CD4-positive, alpha-beta T cell treated with Interleukin-17A for 4 hours (primary cell): ENCODE measurements around the gene KREMEN2.
A peak's percentile ranks its signal among the peaks of the same experiment; 100 is the strongest.

Experiments used
- DNase-seq: peaks from one replicate; pipeline ENCODE4 v3.0.0-alpha.2; 2020; ENCODE audit warnings: mixed read lengths

The KREMEN2 gene

DNA sequence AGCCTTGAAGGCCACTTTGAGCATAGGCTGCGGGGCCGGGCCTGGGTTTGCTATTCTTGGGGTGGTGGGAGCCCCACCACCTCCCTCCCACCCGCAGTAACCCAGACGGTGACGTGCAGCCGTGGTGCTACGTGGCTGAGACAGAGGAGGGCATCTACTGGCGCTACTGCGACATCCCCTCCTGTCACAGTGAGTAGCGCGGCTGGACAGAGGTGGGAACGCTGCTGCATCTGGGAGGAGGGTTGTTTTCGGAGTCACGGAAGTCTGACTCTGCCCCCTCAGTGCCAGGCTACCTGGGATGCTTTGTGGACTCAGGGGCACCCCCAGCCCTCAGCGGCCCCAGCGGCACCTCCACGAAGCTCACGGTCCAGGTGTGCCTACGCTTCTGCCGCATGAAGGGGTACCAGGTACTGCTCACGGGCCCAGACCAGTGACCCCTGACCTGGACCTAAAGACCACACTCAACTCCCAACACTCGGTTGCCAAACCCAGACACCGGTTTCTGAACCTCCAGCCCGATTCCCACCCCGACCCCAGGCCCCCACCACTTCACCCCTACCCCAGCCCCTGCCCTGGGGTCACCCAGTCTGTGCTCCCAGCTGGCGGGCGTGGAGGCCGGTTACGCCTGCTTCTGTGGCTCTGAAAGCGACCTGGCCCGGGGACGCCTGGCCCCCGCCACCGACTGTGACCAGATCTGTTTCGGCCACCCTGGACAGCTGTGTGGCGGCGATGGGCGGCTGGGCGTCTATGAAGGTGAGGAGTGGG is 2.1 kb downstream of the KREMEN2 start:
- no peak for DNase-seq

DNA sequence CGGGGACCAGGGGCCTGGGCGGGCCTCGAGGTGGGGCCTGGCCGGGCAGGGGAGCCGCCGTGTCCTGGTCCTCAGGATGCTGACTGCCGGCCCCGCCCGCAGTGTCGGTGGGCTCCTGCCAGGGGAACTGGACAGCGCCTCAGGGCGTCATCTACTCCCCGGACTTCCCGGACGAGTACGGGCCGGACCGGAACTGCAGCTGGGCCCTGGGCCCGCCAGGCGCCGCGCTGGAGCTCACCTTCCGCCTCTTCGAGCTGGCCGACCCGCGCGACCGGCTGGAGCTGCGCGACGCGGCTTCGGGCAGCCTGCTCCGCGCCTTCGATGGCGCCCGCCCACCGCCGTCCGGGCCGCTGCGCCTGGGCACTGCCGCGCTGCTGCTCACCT is 2.7 kb downstream of the KREMEN2 start:
- DNase-seq: peak; percentile 14

DNA sequence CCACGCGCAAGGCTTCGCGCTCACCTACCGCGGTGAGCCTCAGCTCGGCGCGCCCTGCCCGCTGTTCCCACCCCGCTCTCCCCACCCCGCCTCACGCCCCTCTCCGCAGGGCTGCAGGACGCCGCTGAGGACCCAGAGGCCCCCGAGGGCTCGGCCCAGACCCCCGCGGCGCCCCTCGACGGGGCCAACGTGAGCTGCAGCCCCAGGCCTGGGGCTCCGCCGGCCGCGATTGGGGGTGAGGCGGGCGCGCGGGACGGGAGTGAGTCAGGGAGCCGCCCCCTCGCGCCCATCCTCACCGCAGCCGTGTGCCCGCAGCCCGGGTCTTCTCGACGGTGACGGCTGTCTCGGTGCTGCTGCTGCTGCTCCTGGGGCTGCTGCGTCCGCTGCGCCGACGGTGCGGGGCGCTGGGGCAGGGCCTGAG is 3.1 kb downstream of the KREMEN2 start:
- no peak for DNase-seq

GRCh38 chr16:2967721-2968161 is 3.7 kb downstream of the KREMEN2 start:
- no peak for DNase-seq

DNA sequence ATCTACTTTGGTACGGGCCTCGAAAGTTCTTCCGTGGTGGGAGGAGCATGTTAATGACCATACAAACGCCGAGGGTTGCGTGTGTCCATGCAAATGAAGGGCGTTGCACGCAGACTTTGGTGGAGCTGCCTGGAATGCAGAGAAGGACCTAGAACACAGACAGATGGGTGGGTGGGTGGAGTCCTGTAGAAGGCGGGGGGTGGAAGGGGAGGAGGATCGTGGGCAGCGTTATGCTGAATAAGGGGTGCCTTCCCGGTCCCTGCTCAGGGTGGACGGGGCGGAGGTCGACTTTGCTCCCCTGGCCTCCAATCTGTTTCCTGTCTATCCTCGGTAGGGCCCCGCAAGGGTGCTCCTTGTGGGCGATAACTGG is 4.3 kb downstream of the KREMEN2 start:
- no peak for DNase-seq

DNA sequence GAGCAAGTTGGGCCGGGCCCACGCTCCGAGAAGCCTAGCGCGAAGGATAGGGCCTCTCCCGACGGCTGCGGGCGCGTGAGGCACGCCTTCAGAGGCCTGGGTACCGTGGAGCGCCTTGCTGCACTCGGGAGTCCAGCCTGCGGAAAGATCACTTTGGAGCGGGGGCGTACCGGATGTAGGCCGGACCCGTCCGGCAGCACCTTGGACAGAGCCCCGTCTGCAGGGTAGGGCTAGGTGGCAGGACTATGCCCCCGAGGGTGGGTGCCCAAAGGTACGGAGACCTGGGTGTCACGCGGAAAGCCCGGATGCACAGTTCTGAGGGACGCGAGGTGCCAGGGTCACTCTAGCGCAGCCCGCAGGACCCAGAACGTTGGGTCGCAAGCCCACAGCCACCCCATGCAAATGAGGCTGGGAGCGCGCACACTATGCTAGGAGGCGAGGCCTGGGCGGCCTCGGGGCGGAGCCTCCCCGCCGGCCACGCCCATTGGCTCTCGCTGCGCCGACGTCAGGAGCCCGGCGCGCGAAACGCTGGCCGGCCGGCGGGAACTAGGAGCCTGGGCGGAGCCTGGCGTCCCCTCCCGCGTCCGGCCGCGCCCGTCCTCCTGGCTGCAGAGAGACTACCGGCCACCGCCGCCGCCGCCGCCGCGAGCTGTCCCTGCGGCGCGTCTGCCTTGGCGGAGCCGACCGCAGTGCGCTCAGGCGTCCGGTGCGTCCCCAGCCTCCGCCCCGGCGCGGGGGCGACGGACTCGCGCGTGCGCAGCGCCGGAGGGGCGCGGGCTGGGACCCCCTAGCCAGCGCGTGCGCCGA is 4.9 kb downstream of the KREMEN2 start, which contains the start of gene PAQR4:
TSS of gene PAQR4 (plus strand) at position 611 of the 807 bp plus-strand sequence. CDS start 327 bp downstream, outside the sequence.
- DNase-seq: peak; percentile 83

DNA sequence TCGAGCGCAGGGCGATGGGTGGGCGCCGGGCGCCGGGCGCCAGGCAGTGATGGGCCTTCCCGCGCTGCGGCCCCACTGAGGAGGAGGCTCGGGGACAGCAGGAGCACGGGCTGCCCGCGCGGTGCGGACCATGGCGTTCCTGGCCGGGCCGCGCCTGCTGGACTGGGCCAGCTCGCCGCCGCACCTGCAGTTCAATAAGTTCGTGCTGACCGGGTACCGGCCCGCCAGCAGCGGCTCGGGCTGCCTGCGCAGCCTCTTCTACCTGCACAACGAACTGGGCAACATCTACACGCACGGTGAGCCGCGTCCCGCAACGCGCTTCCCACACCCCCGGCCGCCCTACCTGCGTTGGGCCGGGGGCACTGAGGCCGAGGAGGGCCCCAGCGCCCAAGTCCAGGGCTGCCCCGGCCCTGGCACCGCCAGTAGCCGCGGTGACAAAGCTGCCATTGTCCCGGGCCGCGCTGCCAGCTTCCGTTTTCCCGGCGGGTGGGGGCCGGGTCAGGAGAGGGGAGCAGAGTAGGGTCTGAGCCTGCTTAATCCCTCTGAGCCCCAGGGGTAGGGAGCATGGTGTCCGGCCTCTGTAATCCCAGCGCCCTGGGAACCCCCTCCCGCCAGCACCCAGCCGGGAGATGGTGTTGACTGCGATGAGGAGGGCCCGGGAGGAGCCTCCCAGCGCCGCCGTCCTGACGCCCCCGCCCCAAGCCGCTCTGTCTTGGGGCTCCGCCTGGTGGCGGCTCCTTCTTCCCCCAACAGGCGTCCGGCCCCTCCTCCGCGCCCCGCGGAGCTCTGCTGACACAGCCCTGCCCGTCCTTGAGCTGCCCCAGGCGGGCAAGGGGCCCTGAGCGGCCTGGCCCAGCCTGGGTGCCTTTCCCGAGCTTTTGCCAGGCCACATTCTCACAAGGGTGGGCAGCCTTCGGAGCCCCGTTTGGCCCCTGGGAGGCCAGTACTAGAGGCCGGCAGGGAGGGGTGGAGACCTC is 5.8 kb downstream of the KREMEN2 start:
- DNase-seq: peak; percentile 68

DNA sequence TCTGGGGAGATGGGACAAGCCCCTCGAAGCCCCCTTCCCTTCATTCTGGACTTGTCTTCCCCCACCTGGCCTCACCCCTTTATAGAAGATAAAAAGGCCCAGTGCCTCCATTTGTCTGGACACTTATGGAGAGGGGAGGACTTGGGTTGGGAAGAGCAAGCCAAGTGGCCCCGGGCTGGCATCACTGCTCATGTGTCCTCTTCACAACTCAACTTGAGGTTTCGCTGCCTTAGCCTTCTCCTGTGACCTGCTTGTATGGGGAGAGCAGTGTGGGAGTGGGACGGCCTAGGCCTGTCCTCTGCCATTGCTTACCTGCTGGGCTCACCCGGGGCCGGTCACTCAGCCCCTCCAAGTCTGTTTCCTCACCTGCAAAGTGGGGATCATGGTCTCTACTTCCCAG is 6.5 kb downstream of the KREMEN2 start:
- no peak for DNase-seq

GRCh38 chr16:2971134-2971984 is 7.3 kb downstream of the KREMEN2 start:
- no peak for DNase-seq

DNA sequence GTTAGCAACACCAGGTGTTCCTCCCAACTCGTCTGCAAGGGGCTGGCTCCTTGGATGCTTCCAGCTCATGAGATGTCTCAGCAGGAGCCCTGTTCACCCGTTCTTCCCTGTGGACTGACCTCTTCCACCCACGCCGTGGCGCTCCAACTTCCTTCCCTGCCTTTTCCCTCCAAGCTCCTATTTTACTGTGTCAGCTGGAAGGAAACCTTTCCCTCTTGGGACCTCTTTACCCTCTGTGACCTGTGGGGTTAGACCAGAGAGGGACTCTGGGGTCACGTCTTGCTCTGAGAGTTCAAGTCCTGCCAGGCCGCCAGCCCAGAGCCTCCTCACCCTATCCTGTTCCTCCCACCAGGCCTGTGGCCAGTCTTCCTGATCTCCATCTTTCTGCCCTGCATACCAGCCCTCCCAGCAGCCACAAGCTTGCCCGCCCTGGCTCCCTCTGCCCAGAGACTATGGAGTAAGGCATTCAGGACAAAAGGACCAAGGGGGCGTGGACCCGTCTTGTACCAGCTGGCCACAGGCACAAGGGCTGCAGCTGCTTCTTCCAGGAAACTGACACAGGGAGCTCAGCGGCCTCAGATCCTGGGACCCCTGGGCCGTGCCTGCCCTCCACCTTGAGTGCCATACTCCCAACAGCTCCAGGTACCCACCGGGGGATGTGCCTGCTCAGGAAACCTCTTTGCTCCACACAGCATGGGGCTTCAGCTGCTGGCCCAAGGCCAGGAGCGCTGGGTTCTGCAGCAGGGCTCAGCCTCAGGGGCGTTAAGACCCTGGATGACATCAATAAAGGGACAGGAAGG is 8.1 kb downstream of the KREMEN2 start:
- DNase-seq: no peak

DNA sequence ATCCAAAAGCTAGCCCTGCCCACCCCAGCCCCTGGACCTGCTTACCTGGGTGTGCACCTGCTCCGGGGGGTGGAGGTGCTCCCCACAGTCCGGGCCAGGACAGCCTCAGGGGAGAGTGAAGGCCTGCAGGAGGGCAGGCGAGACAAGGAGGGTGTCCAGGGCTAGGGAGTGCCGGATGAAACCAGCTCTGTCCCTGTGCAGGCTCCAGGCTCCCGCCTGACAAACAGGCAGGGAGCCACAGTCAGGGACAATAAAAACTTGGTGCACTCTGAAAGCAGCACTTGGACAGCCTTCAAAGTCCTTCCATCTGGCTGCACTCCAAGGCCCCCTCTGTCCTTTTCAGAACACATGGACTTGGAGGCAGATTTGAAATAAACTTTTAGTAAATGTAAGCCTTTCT is 9.0 kb downstream of the KREMEN2 start:
- no peak for DNase-seq

DNA sequence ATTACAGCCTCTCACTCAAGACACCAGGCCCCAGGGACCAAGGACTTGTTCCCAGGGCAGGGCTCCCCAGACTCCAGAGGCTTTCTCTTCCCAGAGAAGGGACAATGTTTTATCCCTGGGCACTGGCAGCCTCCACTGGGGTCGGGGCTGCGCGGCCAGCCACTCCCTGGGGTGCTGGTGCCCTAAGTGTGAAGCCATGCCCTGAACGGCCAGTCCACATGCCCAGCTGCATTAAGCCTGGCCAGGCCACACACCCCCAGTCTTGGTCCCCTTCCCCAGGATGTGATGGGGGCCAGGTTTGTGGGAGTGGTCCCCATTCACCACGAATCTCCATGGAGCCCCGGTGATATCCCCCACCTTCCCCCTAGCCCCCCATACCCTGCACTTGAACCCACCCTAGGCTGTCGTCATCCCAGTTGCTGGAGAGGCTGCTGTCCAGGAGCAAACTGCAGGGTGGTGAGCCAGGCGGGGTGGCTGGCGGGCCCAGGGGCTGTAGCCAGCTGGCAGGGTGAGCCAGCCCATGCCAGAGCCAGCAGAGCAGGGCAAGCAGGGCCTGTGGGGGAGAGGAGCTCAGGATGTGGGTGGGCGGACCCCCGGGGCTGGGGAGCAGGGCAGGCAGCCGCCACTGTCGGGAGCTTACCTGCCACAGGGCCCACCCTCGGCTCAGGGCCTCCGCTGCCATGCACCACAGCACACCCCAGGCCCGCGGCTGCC is 9.7 kb downstream of the KREMEN2 start:
- DNase-seq: no peak

GRCh38 chr16:2974319-2975056 is 10.4 kb downstream of the KREMEN2 start:
- DNase-seq: no peak

DNA sequence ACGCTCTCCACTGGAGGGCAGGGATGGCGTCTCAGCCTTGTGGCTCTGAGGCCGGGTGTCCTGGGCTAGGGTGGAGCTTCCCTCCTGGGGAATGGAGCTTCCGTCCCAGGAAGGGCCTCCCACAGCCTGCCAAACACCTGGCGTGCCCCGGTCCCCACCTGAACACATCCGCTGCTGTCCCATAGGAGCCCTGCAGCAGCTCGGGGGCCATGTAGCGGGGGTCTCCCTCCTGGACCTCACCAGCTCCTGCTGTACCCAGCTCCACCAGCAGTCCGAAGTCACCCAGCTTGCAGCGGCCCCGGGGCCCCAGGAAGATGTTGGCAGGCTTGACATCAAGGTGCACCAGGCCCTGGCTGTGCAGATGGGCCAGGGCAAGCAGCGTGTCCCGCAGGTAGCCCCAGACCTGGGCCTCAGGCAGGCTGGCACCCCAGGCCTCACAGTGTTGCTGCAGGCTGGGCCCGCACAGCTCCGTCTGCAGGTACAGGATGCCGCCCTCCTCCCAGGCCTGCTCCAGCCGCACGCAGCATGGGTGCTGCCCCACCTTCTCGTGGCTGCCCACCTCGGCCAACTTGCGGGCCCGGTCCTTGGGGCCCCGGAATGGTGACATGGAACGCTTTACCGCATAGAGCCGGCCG is 11.2 kb downstream of the KREMEN2 start:
- DNase-seq: no peak

DNA sequence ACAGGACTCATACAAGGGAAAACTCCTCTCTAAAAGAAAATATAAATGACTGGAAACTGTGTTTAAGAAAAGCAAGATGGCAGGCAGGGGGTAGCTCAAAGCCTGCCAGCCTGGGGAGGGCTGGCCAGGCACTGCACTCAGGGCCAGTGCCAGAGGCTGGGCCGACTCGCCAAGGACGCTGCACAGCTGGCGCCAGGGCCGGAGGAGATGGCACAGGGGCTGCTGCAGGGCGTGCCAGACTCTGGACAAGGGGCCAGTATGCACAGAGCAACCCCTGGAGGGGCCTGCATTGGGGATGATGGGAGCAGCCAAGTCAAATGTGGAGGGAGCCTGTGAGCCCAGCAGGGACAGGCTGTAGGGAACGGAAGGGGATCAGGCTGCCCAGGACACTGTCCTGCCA is 12.1 kb downstream of the KREMEN2 start:
- DNase-seq: no peak

- DNase-seq: no peak
Observed at GRCh38 chr16:2976673-2977072, 12.6 kb downstream of the KREMEN2 start.

GRCh38 chr16:2977440-2977839 is 13.4 kb downstream of the KREMEN2 start:
- DNase-seq: no peak

- DNase-seq: no peak
Observed at GRCh38 chr16:2979669-2980226, 15.7 kb downstream of the KREMEN2 start.
